ENCODE measurements around the gene ANKRD24.
"Not testable (repeated sequence)": the region's sequence is repeated elsewhere in the genome, so short reads cannot be mapped to it uniquely, and the experiment has no call there.

The ANKRD24 gene

DNA sequence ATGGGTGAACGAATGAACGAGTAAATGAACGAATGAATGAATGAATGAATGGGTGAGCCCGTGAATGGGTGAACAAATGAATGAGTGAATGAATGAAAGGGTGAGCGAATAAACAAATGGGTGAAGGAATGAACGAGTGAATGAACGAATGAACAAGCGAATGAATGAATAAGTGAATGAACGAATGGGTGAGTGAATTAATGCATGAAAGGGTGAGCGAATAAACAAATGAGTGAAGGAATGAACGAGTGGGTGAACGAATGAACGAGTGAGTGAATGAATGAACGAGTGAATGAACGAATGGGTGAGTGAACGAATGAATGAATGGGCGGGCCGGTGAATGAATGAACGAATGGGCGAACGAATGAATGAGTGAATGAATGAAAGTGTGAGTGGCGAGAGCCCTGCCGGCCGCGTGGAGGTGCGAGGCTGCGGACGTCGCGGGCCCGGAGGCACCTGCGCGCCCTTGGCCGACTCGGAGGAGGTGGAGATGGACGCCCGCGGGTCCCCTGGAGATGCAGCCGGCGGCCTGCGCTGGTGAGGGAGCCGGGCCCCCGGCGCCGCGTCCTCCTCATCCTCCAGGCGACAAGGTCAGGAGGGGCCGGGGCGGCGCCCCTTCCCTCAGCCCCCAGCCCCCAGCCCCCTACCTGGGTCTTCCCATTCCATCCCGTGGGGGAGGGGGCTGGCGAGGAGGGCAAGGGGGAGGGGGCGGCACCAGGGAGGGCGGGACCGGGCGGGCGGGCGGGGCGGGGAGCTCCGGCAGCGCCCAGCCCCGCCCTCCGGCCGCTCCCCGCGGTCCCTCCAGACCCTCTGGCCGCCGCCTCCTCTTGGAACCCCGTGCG is 15.4 kb downstream of the ANKRD24 start:
- no peak for DNase-seq (ENCODE audit: low read depth in 2 of 2)

DNA sequence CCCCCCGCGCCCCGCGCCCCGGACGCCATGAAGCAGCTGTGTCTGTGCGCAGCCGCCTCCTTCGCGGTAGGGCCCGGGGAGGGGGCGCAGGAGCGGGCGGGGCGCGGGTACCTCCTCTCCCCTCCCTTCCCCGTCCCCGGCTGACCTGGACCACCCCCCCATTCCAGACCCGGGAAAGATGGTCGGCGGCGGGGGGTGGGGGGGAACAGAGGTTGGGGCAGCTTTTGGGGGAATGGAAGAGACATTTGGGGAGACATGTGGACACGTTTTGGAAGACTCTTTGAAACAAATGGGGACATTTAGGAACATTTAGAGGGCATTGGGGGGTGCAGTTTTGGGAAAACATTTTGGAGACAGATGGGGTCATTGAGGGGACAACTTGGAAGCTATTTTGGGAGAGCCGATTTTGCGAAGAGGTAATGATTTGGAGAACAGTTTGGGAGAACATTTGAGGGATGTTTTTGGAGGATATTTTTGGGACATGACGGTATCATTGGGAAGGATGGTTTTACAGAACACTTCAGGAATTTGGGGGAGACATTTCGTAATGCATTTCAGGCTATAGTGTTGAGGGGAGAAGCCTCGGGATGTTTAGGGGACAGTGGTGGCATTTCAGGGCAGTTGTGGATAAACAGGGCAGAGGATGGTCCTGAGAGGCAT is 16.1 kb downstream of the ANKRD24 start:
- no peak for DNase-seq (ENCODE audit: low read depth in 2 of 2)

DNA sequence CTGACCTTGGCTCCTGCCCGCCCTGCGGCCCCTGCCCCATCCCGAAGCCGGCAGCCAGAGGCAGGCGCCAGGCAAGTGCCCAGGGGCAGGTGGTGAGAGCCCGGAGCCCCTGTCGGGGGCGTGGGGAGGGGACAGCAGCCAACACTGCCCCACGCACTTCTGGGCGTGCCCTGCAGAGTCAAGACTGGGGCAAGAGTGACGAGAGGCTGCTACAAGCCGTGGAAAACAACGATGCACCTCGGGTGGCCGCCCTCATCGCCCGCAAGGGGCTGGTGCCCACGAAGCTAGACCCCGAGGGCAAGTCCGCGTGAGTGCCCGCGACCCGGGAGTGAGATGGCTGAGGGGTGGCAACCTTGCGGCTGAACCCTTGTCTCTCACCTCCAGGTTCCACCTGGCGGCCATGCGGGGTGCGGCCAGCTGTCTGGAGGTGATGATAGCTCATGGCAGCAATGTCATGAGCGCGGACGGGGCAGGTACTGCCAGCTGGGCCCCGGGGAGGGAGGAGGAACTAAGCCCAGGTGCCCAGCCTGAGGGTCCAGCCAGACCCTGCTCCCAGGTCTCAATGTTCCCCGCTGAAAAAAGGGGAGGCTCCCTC is 17.3 kb downstream of the ANKRD24 start:
- no peak for DNase-seq (ENCODE audit: low read depth in 2 of 2)

DNA sequence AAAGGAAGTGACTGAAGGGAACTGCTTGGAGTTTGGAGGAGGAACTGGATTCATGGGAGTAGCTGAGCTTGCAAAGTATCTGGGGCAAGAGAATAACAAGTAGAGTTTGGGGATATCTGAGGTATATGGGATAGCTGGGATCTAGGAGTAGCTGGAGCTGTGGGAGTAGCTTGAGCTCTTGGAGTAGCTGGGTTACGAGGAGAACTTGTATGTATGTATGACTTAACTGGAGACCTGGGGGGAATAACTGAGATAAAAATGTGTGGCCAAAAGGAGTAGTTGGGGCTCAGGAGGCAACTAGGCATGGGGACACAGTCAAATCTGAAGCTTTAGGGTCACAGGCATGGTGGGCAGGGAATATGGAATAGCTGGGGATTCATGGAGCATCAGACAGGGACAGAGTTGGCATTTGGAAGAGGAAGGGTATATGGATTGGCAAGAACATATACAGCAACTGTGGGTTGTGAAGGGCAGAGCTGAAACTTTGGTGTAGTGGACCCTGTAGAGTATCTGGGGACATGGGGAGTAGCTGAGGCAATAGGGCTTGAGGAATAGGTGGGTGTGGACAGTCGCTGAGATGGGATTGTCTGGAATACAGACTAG is 18.6 kb downstream of the ANKRD24 start:
- no peak for DNase-seq (ENCODE audit: low read depth in 2 of 2)

DNA sequence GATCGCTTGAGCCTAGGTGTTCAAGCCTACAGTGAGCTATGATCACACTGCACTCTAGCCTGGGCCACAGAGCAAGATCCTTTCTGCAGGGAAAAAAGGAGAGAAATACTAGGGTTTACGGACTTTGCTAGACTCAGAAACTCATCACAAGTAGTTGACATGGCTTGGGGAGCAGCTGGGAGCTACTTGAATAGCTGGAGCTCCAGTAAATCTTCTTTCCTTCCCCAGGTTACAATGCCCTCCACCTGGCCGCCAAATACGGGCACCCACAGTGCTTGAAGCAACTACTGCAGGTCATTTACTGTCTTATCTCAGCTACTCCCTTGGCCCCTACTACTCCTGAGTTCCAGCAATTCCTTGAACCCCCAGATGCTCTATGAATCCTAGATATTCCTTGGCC is 19.3 kb downstream of the ANKRD24 start:
- no peak for DNase-seq (ENCODE audit: low read depth in 2 of 2)

DNA sequence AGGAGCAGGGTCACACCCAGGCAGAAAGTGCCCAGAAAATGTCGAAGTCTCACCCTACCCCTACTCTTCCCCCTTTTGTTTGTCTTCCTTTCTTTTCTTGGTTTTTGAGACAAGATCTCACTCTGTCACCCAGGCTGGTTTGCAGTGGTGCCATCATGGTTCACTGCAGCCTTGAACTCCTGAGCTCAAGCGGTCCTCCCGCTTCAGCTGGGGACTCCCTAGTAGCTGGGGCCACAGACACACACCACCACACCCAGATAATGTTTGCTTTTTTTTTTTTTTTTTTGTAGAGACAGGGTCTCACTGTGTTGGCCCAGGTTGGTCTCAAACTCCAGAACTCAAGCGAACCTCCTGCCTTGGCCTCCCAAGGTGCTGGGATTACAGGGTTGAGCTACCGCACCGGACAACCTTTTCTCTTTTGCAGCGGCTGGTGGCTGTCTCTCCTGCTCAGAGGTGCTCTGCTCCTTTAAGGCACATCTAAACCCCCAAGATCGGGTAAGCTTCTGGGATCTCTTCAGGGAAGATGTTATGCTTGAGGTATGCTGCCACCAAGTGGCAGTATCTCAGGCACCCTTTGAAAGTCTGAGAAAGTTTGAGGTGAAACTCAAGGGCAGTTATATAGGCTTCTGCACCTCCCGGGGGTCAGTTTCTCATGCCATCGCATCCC is 24.5 kb downstream of the ANKRD24 start:
- no peak for DNase-seq (ENCODE audit: low read depth in 2 of 2)

DNA sequence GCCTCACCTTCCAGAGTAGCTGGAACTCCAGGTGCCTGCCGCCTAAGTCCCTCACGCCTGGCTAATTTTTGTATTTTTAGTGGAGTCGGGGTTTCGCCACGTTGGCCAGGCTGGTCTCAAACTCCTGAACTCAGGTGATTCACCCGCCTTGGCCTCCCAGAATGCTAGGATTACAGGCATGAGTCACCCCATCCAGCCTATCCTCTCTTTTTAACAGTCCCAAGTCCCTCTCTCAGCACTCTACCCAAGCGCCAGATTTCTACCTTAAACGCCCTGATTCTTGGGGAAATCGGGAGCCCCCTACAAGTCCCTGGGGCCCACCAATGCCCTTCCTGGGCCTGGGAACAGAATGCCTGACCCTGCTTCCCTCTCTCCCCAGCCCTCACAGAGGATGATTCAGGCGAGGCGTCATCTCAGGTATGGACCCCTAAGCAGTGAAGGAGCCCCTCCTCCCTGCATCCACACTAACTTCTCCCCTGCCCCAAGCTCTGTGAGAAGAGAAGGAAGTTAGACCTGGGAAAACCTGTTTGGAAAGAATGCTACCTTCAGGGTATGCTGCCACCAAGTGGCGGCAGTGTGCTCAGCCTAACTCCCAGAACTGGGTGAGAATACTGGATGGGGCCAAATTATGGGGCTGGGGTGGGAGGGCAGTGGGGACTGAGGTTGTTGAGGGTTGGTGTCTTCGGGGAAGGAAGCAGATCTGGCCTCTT is 26.1 kb downstream of the ANKRD24 start:
- no peak for DNase-seq (ENCODE audit: low read depth in 2 of 2)

DNA sequence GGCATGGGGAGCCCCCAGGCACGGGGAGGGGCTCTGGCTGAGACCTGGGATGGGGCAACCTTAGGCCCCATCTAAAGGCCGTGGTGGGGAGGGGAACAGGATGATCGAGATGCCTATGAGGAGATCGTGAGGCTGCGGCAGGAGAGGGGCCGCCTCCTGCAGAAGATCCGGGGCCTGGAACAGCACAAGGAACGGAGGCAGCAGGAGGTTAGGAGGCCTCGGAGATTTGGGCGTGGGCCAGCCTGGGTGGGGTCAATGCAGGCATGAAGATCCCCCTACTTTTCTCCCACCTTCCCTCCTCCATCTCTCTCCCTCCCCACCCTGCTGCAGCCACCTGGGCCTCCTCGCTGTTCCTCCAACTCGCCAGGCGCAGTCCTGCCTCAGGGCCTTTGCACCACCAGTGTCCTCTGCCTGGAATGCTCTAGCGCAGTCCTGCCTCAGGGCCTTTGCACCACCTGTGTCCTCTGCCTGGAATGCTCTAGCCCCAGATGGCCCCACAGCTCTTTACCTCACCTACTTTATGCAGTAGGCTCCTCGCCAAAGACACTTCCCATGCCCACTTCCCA is 27.8 kb downstream of the ANKRD24 start:
- DNase-seq (ENCODE audit: low read depth in 2 of 2), result no peak

DNA sequence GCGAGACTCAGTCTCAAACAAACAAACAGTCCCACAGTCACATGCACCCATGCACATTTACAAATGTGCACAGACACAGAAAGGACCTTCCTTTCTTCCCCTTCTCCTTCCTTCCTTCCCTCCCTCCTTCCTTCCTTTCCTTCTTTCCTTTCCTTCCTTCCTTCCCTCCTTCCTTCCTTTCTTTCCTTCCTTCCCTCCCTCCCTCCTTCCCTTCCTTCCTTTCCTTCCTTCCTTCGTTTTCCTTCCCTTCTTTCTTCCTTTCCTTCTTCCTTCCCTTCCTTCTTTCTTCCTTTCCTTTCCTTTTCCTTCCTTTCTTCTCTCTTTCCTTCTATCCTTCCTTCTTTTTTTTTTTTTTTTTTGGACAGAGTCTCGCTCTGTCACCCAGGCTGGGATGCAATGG is 30.6 kb downstream of the ANKRD24 start:
- DNase-seq (ENCODE audit: low read depth in 2 of 2), result no peak

DNA sequence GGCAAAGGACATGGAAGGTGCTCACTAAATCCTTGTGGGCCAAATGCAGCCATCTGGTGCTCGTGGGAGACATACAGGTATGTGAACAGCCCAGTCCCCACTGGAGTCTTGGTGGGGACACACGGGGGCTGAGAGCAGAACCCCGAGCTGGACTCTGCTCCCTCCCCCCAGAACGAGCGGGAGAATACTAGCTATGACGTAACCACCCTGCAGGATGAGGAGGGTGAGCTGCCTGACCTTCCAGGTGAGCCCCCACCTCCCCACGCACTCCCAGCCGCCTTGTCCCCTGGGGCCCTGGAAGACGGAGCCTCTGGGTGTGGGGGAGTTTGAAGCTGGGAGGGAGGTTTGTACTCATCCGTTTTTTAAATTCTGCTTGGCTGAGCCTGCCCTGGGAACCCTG is 33.3 kb downstream of the ANKRD24 start:
- no peak for DNase-seq (ENCODE audit: low read depth in 2 of 2)

DNA sequence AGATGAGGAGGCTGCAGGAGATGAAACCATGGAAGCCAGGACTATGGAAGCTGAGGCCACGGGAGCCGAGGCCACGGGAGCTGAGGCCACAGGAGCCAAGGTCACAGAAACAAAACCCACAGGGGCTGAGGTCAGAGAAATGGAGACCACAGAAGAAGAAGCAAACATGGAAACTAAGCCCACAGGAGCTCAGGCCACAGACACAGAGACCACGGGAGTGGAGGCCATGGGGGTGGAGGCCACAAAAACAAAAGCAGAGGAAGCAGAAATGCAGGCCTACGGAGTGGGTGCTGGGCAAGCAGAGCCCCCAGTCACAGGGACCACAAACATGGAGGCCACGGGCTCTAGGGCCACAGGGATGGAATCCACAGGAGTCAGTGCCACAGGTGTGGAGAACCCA is 34.4 kb downstream of the ANKRD24 start:
- DNase-seq (ENCODE audit: low read depth in 2 of 2), result no peak

DNA sequence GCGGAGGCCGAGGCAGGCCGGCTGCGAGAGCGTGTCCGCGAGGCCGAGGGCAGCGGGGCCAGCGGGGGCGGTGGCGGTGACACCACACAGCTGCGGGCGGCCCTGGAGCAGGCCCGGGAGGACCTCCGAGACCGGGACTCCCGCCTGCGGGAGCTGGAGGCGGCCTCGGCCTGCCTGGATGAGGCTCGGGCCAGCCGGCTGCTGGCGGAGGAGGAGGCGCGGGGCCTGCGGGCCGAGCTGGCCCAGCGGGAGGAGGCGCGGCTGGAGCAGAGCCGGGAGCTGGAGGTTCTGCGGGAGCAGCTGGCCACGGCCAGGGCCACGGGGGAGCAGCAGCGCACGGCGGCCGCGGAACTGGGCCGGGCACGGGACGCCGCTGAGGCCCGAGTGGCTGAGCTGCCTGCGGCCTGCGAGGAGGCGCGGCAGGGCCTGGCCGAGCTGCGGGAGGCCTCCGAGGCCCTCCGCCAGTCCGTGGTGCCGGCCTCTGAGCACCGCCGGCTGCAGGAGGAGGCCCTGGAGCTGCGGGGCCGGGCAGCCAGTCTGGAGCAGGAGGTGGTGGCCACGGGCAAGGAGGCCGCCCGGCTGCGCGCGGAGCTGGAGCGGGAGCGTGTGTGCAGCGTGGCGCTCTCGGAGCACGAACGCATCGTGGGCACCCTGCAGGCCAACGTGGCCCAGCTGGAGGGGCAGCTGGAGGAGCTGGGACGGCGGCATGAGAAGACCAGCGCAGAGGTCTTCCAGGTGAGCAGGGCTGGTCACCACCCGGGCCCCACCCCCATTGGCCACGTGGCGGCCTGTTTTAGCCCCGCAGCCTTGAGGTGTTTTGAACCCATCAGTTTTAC is 35.2 kb downstream of the ANKRD24 start:
- DNase-seq (ENCODE audit: low read depth in 2 of 2), result no peak

DNA sequence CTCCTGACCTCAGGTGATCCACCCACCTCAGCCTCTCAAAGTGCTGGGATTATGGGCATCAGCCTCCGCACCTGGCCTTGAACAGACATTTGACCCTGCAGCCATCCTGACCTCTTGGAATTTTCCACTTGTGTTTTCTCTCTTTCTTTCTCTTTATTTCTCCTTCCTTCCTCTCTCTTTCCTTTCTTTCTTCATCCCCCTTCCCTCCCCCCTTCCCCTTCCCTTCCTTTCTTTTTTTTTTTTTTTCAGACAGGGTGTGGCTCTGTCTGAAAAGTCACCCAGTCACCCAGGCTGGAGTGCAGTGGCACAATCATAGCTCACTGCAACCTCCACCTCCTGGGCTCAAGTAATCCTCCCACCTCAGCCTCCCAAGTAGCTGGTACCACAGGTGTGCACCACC is 36.0 kb downstream of the ANKRD24 start:
- not testable (repeated sequence) for DNase-seq (ENCODE audit: low read depth in 2 of 2)

DNA sequence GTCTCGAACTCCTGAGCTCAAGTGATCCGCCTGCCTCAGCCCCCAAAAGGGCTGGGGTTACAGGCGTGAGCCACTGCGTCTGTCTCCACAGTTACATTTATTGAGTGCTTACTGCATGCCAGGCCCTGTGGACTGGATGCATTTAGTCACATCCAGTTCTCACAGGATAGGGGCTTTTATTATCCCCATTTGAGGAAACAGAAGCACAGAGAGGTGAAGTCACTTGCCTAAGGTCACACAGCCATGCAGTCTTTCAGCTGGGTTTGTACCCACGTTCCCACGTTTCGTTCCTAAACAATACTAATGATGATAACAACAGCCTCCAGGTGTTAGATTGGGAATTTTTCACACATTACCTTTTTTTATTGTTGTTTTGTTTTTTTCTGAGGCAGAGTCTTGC is 37.7 kb downstream of the ANKRD24 start:
- DNase-seq (ENCODE audit: low read depth in 2 of 2), result no peak

DNA sequence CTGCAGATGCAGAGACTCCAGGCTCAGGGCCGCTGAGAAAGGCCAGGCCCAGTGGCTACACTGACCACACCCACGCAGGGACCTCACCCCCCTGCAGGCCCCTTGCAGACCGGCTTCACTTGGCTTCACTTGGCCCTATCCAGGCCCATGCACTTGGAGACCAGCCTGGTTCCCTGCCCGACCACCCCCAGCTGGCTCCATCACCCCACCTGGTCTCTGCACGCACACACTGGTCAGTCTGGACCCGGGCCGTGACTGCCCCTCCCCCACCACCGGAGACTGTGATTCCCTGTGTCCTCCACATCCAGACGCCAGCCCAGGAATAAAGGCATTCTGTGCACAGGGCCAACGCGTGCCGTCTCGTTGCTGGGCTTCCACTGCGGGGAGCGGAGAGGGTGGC is 42.0 kb downstream of the ANKRD24 start:
- no peak for DNase-seq (ENCODE audit: low read depth in 2 of 2)

DNA sequence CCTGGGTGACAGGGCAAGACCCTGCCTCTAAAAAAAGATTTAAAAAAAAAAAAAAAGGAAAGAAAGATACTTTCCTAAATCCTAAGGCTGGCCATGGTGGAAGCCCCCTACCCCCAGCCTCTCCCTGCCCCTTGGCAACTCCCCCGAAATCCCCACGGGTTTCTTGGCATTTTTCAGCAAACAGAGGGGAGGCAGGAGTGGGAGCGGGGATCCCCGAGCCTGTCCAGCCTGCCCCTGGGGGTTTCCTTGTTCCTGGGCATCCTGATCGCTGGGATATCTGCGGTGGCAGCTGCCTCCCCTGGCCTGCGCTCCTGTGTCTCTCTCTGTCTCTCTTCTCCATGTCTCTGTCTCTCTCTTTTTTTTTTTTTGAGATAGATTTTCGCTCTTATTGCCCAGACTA is 43.4 kb downstream of the ANKRD24 start:
- DNase-seq (ENCODE audit: low read depth in 2 of 2), result no peak

DNA sequence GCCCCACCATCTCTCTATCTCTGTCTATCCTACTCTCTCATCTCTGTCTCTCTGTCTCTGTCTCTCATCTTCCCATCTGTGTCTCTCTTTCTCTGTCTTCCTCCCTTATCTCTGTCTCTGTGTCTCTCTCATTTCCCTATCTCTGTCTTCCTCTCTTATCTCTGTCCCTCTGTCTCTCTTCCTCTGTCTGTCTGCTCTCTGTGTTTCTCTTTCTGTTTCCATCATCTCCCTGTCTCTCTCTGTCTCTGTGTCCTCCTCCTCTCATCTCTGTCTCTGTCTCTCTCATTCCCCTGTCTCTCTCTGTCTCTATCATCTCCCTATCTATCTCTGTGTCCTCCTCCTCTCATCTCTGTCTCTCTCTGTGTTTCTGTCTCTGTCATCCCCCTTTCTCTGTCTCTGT is 45.3 kb downstream of the ANKRD24 start:
- DNase-seq (ENCODE audit: low read depth in 2 of 2), result no peak

DNA sequence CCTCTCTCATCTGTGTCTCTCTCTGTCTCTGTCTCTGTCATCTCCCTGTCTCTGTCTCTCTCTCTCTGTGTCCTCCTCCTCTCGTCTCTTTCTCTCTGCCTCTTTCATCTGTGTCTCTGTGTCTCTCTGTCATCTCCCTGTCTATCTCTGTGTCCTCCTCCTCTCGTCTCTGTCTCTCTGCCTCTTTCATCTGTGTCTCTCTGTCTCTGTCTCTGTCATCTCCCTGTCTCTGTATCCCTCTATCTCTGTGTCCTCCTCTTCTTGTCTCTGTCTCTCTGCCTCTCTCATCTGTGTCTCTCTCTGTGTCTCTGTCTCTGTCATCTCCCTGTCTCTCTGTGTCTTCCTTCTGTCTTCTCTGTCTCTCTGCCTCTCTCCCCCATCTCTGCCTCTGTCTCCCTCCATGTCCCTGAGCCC is 46.3 kb downstream of the ANKRD24 start:
- DNase-seq (ENCODE audit: low read depth in 2 of 2), result no peak

DNA sequence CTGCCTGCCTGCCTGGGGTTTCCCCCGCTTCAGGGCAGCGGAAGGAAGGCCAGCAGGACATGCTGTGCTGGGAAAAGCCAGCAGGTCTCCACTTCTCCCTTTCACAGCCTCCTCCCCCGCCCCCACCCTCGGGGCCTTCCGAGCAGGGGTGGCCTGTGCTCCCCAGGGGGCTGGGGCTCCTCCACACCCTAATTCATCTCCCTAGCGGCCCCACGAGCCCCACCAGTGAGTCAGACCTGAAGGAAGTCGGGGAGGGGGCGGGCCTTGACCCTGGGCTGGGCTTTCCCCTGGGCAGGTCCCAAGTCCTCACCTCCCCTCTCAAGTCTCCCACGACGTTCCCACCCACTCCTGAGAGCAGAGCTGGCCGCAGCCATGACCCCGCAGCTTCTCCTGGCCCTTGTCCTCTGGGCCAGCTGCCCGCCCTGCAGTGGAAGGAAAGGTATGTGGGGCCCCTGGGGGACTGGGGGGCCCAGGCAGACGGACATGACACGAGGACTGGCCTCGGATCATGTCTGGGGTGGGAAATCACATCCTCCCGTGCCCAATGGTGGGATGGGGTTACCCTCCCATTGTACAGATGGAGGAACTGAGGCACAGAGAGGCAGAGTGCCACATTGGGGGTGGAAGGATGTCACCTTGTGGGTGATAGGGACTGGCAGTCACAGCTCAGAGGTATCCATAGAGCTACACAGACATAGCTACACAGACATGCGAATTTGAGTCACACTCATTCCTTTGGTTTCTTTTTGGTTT is 46.9 kb downstream of the ANKRD24 start, which contains the start of gene EBI3:
Gene EBI3 (plus strand): TSS at position 345 of the 753 bp plus-strand sequence. CDS start 28 bp downstream, at position 373.
- DNase-seq (ENCODE audit: low read depth in 2 of 2), result no peak
